Measurements from ENCODE around the gene DNAH1. TPM values are rescaled to one million over a fixed set of nuclear protein-coding genes. Genes with fewer than 3 reads are reported as not detected.

DNAH1 gene
- total and polyA plus RNA-seq, 9 donors: 3.1 to 15.7 (median 7.8) TPM

- Histone ChIP-seq H3K9me3 (no peaks in the 10 kb centered on the region), H3K27ac (no peak overlapping the region), H3K27me3 (no peaks in the 10 kb centered on the region), H3K4me1 (ENCODE audit: insufficient read depth) (peaks cover 6% of the 10 kb centered on the region), H3K36me3 (no peaks in the 10 kb centered on the region), H3K4me3 (no peak overlapping the region)
- peak in 1 of 5 donors; percentile 11 for DNase-seq
- 93% methylated on average over 9 of the region's 9 CpGs for WGBS, 3 donors
- TF ChIP-seq EP300 (IDR thresholded peaks at IDR 0.05) (no peak), CTCF (IDR thresholded peaks at IDR 0.05) (no peak), POLR2A (IDR thresholded peaks at IDR 0.05) (no peak)
- intact Hi-C loops (cut with DNase I): loop anchor here in 1 of 4 donors (10.0 kb wide), 1 partner anchor 504 kb away; no protein-coding TSS in a partner anchor
Measured at GRCh38 chr3:52430416-52430810, 114.3 kb downstream of the DNAH1 start.

GRCh38 chr3:52431459-52432223, 115.5 kb downstream of the DNAH1 start:
- 74 to 78% (median 75%) methylated on average over 10 of the region's 10 CpGs for WGBS, 3 donors

GRCh38 chr3:52432225-52432624, 116.1 kb downstream of the DNAH1 start:
- Histone ChIP-seq H3K4me1 (ENCODE audit: insufficient read depth) (peaks cover 10% of the 10 kb centered on the region), H3K9me3 (no peaks in the 10 kb centered on the region), H3K36me3 (no peaks in the 10 kb centered on the region), H3K27me3 (no peaks in the 10 kb centered on the region), H3K4me3 (no peak overlapping the region), H3K27ac (no peak overlapping the region)
- TF ChIP-seq CTCF (IDR thresholded peaks at IDR 0.05) (no peak), POLR2A (IDR thresholded peaks at IDR 0.05) (no peak), EP300 (IDR thresholded peaks at IDR 0.05) (no peak)
- intact Hi-C loops (cut with DNase I): loop anchor here in 1 of 4 donors (10.0 kb wide), 1 partner anchor 503 kb away; no protein-coding TSS in a partner anchor
- WGBS, 3 donors: 88 to 92% (median 89%) methylated on average over 6 of the region's 6 CpGs
- DNase-seq: peak in 1 of 5 donors; percentile 12

More at GRCh38 chr3:52431459-52432223, 115.5 kb downstream of the DNAH1 start:
- Histone ChIP-seq H3K4me1 (ENCODE audit: insufficient read depth) (peaks cover 8% of the 10 kb centered on the region), H3K4me3 (no peak overlapping the region), H3K27me3 (no peaks in the 10 kb centered on the region), H3K36me3 (no peaks in the 10 kb centered on the region), H3K27ac (no peak overlapping the region), H3K9me3 (no peaks in the 10 kb centered on the region)
- peak in 3 of 5 donors; percentile 9 to 34 (median 13) for DNase-seq
- no peak for TF ChIP-seq EP300 (IDR thresholded peaks at IDR 0.05)
- no peak for TF ChIP-seq POLR2A (IDR thresholded peaks at IDR 0.05)
- intact Hi-C loops (cut with DNase I): loop anchor here in 1 of 4 donors (10.0 kb wide), 1 partner anchor 503 kb away; no protein-coding TSS in a partner anchor

- 77 to 81% (median 78%) methylated on average over 4 of the region's 4 CpGs for WGBS, 3 donors
- Histone ChIP-seq H3K36me3 (no peaks in the 10 kb centered on the region), H3K4me1 (ENCODE audit: insufficient read depth) (peaks cover 10% of the 10 kb centered on the region), H3K4me3 (no peak overlapping the region), H3K27me3 (no peaks in the 10 kb centered on the region), H3K9me3 (no peaks in the 10 kb centered on the region), H3K27ac (no peak overlapping the region)
- intact Hi-C loops (cut with DNase I): loop anchor here in 1 of 4 donors (10.0 kb wide), 1 partner anchor 502 kb away; no protein-coding TSS in a partner anchor
- no peak for TF ChIP-seq CTCF (IDR thresholded peaks at IDR 0.05)
- TF ChIP-seq POLR2A (IDR thresholded peaks at IDR 0.05): no peak
- TF ChIP-seq EP300 (IDR thresholded peaks at IDR 0.05): no peak
- DNase-seq: peak in 1 of 5 donors; percentile 23
Measured at GRCh38 chr3:52432691-52433141, 116.6 kb downstream of the DNAH1 start.
